CD4-positive, alpha-beta T cell treated with Interleukin-10 for 1 hour (primary cell): Measurements from ENCODE around the gene JMJD1C.
"Not testable (repeated sequence)": the region's sequence is repeated elsewhere in the genome, so short reads cannot be mapped to it uniquely, and the experiment has no call there.

ENCODE experiments used
- DNase-seq: peaks from one replicate; pipeline ENCODE4 v3.0.0-alpha.2; 2020

JMJD1C gene

DNA sequence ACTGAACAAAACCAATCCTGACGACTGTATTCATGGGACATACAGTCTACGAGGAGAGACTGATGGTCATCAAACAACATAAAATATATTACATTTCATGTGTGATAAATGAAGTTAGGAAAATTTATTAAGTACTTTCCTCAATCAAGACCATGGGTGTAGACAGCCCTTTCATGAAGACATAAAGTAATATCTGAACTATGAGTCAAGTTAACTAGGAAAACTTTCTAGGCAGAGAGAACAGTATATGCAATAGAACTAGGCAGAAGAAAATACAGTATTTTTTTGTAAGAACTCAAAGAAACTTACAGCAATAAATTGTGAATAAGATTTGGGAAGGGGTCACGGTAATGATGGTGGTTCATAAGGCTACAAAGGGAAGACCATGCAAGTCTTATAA is 112.8 kb downstream of the JMJD1C start:
- no peak for DNase-seq

DNA sequence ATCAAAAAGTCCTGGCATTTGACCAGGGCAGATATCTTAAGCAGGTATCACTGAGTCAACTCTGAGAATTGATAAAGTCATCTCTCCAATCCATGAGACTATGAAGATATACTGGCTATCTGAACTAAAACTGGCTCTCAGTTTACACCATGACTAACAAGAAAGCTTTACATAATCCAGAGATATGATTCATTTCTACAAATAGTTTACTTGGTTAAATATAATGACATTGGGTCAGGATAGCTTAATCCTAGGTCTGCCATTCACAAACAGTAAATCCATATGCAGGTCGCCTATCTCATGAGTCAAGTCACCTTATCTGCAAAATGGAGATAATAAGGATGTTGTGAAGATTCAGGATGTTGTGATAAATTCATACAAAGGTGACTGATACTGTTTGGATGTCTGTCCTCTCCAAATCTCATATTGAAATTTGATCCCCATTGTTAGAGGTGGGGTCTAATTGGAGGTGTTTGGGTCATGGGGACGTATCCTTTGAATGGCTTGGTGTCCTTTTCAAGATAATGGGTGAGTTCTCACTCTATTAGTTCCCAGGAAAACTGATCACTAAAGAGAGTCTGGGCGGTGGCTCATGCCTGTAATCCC is 117.4 kb downstream of the JMJD1C start:
- DNase-seq, result no peak

DNA sequence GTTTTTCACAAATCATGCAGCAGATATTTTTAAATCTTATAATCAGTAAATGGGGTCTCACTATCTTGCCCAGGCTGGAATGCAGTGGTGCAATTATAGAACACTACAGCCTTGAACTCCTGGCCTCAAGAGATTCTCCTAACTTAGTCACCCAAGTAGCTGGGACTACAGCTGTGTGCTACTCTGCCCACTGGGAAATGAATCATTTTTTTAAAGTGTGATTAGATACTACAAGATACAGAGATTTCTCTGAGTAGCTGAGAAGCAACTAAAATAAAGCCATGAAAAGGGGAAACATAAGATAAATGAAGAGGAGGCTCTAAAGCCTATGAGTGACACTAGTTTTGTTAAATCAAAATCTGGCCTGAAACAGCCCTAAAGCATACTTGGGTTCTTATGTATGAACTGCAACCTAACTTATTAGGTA is 119.7 kb downstream of the JMJD1C start:
- no peak for DNase-seq

DNA sequence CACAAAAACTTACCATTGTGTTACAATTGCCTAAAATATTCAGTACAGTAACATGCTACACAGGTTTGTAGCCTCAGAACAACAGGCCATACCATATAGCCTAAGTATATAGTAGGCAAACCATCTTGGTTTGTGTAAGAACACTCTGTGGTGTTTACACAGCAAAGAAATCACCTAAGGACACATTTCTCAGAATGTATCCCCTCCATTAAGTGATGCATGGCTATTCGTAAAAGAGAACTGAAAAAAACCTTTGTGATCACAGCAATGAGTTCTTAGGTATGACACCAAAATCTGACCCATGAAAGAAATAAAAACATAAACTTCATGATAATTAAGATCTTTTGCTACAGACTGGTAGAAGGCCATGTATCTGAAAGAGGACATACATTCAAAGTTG is 121.5 kb downstream of the JMJD1C start:
- DNase-seq, result no peak

DNA sequence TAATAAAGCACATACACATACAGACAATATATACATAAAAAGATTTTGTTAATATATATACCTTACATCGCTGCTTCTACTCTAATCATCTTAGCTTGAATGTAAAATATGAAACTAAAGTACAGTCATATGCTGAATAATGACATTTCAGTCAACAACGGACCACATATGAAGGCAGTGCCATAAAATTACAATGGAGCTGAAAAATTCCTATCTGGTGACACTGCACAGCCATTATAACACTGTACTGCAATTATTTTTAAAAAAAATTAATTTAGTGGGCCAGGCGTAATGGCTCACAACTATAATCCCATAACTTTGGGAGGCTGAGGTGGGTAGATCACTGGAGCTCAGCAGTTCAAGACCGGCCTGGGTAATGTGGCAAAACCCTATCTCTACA is 122.3 kb downstream of the JMJD1C start:
- no peak for DNase-seq

DNA sequence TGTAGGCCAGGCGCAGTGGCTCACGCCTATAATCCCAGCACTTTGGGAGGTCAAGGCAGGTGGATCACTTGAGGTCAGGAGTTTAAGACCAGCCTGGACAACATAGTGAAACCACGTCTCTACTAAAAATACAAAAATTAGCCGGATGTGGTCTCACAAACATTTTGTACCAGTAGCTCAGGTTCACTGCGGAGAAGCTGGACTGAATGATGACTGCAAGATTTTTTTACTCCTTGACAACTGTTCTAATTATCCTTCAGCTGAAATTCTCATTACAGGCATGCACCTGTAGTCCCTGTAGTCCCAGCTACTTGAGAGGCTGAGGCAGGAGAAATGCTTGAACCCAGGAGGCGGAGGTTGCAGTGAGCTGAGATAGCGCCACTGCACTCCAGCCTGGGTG is 126.1 kb downstream of the JMJD1C start:
- not testable (repeated sequence) for DNase-seq

DNA sequence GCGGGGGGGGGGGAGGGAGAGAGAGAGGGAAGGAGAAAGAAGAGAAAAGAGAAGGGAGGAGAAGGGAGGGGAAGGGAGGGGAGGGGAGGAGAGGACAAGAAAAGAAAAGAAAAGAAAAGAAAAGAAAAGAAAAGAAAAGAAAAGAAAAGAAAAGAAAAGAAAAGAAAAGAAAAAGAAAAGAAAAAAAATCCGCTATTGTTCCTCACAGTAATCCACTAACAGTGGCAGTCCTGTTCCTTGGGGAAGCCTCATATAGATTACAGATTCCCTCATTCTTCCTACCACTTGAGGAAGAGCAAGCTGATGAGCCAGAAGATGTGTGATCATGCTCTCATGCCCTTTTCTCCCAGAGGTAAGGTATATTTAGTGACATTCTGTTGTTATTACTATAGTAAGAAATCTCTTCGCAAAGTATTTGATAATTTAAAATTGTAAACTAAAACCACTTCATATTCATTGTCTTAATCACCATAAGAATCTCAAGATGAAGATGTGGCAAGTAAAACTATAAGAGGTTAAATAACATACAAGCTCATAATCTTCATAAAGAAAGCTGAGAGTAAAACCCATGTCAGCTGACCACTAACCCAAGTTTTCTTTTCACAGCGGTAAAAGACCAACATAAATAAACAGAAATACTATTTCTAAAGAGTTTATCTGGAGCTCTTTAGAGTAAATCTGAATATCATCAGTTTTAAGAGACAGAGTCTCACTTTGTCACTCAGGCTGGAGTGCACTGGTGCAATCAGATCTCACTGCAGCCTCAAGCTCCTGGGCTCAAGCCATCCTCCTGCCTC is 128.1 kb downstream of the JMJD1C start:
- DNase-seq, result no peak

DNA sequence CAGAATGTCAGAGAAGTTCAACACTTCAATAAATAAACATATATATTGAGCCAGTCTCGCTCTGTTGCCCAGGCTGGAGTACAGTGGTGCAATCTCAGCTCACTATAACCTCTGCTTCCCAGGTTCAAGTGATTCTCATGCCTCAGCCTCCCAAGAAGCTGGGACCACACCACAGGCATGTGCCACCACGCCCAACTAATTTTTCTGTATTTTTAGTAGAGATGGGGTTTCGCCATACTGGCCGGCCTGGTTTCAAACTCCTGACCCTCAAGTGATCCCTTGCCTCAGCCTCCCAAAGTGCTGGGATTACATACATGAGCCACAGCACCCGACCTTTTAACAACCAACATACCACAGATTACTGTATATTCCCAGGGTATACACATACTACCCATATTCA is 134.2 kb downstream of the JMJD1C start:
- no peak for DNase-seq

DNA sequence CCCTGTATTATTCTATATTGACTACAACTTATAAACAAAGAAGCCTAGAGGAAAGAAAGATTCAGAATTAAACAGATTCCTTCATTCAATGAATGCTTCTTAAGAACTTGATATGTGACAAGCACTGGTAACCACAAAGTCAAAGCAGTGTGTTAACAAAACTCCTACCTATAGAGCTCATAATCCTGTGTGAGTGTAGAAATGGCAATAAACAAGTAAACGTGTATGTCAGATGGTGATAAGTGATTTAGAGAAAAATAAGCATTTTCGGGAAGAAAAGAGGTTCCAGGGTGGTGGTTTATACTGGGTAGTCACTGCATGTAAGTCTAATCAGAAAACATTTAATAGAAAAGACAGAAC is 141.3 kb downstream of the JMJD1C start:
- DNase-seq, result no peak

DNA sequence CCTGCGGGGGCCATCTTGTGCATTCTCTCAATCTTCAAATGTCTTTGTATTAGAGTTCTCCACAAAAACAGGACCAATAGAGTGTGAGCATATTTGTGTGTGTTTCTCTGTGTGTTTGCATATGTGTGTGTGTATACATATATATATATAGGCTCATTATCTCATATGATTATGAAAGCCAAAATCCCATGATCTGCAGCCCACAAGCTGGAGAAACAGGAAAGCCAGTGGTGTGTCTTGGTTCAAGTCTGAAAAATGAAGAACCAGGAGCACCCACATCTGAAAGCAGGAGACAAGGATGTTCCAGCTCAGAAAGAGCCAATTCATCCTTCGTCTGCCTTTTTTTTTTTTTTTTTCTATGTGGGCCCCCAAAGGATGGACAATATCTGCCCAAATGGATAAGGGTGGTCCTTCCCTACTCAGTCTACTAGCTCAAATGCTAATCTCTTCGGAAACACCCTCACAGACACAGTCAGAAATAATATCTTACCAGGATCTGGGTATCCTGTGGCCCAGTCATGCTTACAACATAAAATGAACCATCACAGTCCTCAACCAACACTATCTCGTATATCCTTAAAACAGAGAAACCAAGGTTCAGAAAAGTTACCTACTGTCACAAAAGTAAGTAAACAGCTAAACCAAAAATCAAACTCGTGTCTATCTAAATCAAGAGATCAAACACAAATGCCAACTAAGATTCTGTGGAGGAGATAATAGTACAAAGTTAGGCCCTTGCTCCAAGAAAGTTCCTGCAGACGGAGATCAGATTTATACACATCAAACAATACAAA is 141.9 kb downstream of the JMJD1C start:
- no peak for DNase-seq

DNA sequence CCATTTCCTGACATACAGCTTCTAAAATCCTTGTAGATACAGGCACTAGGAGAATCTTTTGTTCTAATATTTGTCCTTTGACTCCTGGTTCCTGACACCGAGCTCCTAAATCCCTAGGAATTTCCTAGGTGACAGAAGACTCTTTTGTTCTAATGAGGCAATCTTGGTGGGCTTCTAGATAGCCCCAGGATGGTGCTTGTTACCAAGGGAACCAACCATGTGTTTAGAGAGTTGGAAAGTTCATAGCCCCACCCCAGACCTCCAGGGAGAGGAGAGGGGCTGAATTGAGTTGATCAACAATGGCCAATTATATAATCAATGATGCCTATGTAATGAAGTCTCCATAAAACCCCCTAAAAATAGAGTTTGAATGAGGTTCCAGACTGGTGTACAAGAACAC is 145.1 kb downstream of the JMJD1C start:
- no peak for DNase-seq

DNA sequence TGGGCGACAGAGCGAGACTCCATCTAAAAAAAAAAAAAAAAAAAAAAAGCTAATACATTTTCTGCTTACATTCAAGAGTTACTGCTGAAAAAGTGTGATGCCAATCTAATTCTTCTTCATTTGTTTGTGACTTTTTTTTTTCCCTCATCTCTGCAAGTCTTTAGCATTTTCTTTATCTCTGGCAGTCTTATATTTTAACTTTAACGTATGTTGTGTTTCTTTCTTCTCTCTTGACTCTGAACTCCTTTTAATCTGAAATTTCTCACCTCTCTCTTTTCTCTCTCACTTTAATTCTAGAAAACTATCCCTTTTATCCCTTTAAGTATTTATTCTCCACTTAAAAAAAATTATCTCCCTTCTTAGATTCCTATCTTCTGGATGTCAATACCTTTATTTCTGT is 146.5 kb downstream of the JMJD1C start:
- no peak for DNase-seq

DNA sequence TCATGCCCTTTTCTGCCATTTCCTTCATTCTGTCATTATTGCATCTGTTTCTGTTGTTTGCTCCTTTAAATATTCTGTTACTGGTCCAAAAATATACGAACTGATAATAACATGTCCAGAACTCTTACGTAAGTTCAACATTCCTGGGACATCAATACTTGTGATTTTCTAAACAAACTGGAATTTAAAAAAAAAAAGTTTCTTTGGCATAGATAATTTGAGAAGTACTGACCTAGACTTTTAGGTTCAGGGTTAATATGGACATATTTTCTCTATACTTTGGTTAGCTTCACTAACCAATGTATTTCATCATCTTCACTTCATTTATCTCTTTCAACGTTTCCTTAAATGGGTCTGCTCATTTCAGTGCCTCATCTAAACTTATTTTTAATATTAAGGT is 147.3 kb downstream of the JMJD1C start:
- DNase-seq, result no peak

DNA sequence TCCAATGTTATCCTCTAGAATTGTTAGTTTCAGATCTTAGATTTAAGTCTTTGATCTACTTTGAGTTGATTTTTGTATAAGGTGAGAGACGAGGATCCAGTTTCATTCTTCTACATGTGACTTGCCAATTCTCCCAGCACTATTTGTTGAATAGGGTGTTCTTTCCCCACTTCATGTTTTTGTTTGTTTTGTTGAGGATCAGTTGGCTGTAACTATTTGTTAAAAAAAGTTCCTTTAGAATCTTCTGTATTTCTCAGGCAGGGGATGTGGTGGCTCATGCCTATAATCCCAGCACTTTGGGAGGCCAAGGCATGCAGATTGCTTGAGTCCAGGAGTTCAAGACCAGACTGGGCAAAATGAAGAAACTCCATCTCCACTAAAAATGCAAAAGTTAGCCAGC is 151.8 kb downstream of the JMJD1C start:
- no peak for DNase-seq

DNA sequence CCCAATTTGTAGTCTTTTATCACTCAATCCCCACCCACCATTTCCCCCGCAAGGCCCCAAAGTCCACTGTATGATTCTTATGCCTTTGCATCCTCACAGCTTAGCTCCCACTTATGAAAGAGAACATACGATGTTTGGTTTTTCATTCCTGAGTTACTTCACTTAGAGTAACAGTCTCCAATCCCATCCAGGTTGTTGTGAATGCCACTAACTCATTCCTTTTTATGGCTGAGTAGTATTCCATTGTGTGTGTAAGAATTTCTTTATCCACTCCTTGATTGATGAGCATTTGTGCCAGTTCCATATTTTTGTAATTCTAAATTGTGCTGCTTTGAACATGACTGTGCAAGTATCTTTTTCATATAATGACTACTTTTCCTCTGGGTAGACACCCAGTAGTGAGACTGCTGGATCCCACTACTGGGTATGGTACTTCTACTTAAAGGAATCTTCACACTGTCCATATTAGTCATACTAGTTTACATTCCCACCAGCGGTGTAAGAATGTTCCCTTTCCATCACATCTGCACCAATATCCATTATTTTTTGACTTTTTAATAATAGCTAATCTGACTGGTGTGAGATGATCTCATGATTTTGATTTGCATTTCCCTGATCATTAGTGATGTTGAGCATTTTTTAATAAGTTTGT is 152.6 kb downstream of the JMJD1C start:
- no peak for DNase-seq

DNA sequence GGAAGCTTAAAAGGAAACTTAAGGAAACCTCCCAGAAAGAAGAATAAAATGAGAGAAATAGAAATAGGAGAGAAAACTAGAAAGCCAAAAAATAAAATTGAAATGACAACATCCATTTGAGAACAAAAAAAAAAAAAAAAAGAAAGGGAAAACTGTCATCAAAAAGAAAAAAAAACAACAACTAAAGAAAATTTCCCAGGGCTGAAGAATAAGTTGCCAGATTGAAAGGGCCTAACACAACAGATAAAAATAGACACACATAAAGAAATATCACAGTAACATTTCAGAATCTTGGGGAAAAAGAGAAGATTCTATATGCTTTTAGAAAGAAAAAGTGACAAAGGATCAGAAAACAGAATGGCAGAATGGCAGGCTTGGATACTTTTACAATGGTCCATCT is 157.1 kb downstream of the JMJD1C start:
- no peak for DNase-seq

DNA sequence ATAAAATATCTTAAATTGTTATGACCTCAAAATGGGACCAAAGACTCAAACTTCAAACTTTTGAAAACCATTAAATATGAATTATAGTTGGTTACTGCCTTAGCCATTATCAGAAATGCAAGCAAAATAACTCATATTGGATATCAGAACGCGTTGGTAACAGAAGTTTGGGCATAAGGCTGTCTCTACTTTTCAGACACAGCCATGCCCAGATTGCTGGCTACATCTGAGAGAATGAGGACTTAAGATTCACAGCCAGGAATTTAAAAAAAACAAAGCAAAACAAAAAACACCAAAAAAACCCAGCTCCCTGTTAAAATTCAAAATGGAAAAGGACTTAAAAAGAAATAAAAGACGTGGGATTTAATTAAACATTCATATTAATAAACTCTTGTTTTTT is 161.6 kb downstream of the JMJD1C start:
- DNase-seq, result no peak

DNA sequence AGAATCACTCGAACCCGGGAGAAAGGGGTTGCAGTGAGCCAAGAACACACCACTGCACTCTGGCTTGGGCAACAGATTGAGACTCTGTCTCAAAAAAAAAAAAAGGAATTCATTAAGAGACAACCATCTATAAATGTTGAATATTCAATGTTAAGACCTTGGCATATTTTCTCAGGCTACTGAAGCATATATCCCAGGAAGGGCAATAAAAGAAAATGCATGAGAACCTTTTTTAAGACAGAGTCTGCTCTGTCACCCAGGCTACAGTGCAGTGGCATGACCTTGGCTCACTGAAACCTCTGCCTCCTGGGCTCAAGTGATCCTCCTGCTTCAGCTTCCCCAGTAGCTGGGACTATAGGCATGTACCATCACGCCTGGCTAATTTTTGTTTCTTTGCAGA is 165.0 kb downstream of the JMJD1C start:
- no peak for DNase-seq

DNA sequence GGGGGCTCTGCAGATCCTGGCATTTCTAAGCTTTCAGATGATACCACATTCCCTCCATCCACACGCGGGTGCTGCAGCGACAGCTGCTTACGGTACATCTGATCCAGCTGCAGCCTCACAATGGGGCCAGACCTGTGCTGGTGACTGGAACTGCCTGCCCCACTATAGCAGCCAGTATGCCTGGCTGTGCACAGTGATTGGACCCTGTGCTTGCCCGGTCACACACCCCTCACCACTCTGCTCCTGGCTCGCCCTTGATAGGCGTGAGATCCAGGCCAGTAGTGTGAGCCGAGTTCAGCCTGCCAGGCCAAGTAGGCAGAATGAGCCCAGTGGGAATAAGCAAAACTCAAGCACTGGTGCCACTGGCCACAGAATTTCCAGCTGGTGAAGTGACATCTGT is 167.8 kb downstream of the JMJD1C start:
- no peak for DNase-seq

DNA sequence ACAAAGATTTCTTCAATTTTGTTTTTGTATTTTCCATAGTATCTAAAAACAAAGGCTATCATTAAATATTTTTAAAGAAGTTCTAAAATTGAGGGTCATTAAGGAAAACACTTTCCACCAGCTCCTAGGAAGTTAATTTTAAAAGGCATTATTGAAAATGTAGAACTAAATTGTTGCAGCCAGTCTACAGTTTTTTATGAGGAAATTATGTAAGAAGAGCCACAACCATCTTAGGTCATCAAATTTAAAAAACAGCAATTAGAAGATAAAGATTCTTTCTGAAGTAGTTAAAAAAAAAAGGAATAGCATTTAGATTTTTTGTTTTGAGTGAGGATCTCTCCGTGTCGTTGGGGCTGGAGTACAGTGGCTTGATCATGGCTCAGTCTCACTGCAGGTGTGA is 171.0 kb downstream of the JMJD1C start:
- no peak for DNase-seq

DNA sequence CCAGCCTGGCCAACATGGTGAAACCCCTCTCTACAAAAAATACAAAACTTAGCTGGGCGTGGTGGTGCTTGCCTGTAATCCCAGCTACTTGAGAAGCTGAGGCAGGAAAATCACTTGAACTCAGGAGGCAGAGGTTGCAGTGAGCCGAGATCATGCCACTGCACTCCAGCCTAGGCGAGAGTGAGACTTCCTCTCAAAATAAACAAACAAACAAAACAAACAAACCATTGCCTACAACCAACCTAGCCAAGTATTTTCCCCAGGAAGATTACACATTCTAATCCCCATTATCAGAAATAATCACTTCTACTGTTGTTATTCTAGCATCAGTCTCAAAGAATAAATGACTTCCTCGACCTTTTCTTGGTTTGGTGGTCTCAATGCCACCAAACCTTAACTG is 172.9 kb downstream of the JMJD1C start:
- DNase-seq, result not testable (repeated sequence)

DNA sequence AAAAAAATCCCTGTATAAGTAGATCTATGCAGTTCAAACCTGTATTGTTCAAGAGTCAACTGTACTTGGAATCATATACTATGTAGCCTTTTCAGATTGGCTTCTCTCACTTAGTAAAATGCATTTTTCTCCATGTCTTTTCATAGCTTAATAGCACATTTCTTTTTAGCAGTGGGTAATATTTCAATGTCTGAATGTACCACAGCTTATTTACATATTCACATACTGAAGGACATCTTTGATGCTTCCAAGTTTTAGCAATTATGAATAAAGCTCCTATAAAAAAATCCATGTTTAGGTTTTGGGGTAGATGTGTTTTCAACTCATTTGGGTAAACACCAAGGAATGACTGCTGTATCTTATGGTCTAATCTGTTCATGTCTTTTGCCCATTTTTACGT is 177.6 kb downstream of the JMJD1C start:
- no peak for DNase-seq

DNA sequence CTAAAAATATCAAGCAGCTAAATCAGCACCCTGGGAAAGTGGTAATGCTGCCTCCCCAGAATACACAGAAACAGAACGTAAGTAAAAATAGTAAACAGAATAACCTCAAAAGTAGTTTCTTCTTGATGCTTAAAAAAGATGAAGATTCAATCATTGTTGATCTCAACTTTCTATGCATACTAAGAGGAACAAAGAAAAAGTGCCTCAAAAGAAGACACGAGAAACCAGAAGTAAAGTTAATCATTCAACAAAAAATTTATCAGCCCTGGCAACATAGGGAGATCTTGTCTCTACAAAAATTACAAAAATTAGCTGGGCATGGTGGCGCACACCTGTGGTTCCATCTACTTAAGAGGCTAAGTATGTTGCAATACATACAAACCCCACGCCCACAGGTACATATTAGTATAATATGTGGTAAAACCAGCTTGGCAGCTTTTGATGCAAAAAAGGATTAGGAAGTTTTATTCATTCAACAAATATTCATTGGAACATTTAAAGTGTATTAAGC is 179.0 kb downstream of the JMJD1C start:
- DNase-seq, result no peak
